Tibial nerve (tissue), 4 donors: Measurements from ENCODE around the gene PRKCH. TPM values are rescaled to one million over a fixed set of nuclear protein-coding genes. Genes with fewer than 3 reads are reported as not detected.

Experiments used
- DNase-seq, 2 donors: peaks; one replicate each; pipeline ENCODE4 v3.0.0-alpha.2; 2019; ENCODE audit warnings: low spot score in 2 of 2
- H3K27ac ChIP-seq, 4 donors: fragments of 200-600 bp; sonication (generic) in 3 of 4; one replicate each; pipeline ENCODE4 v1.5.1; 2017 to 2019; ENCODE audit warnings: mild to moderate bottlenecking in 1 of 4
- H3K27me3 ChIP-seq, 2 donors: fragments of 200-600 bp; sonication (generic) in 1 of 2; one replicate each; pipeline versions ENCODE4 v1.5.1 to v1.6.0; 2017 to 2019
- H3K36me3 ChIP-seq, 3 donors: fragments of 200-600 bp; sonication (generic); one replicate each; pipeline ENCODE4 v1.5.1; 2018 to 2019
- H3K4me1 ChIP-seq, 4 donors: fragments of 200-600 bp; sonication (generic) in 3 of 4; one replicate each; pipeline ENCODE4 v1.5.1; 2017 to 2019
- H3K4me3 ChIP-seq, 4 donors: fragments of 200-600 bp; sonication (generic) in 3 of 4; one replicate each; pipeline ENCODE4 v1.5.1; 2017 to 2019; ENCODE audit warnings: mild to moderate bottlenecking in 1 of 4, moderate library complexity in 1 of 4
- H3K9me3 ChIP-seq, 4 donors: fragments of 200-600 bp; sonication (generic) in 3 of 4; one replicate each; pipeline ENCODE4 v1.5.1; 2017 to 2019
- CTCF ChIP-seq, 5 experiments: fragments of 200-600 bp in 3 of 5; fragments of 450-650 bp in 2 of 5; sonication (generic) in 3 of 5; IDR thresholded peaks; one replicate each; pipeline ENCODE4 v1.5.1; 2016 to 2019; ENCODE audit warnings: antibody characterized with exemption in 5 of 5, mild to moderate bottlenecking in 3 of 5, moderate library complexity in 2 of 5
- EP300 ChIP-seq, 2 donors: sonication (generic); formaldehyde crosslinking; IDR thresholded peaks; one replicate each; pipeline ENCODE4 v1.6.1; 2017; ENCODE audit warnings: antibody characterized with exemption in 2 of 2, mild to moderate bottlenecking in 1 of 2
- POLR2A ChIP-seq, 2 donors: fragments of 450-650 bp; IDR thresholded peaks; one replicate each; pipeline ENCODE4 v1.6.1; 2017; ENCODE audit warnings: antibody characterized with exemption in 2 of 2, mild to moderate bottlenecking in 2 of 2, moderate library complexity in 2 of 2
- WGBS, 2 donors: methylation state at CpG; one replicate each; pipeline ENCODE4 v1.1.5; 2018; 5-methylcytosine and 5-hydroxymethylcytosine counted together
- total RNA-seq, 4 donors: library from RNA; depleted of rRNA; stranded (reverse); fragments of >200 nt; gene quantifications; one replicate each; pipeline ENCODE4 v1.1.0, GENCODE V29; 2016

Gene PRKCH
- total RNA-seq, 4 donors from 2014 or later, result 26.4 to 33.9 (median 29.2) TPM

- Histone ChIP-seq H3K4me1 (no peaks in the 10 kb centered on the region), H3K4me3 (no peak overlapping the region), H3K36me3 (no peaks in the 10 kb centered on the region), H3K9me3 (peaks cover 0 to 5% (median 0%) of the 10 kb centered on the region in 4 donors), H3K27me3 (no peaks in the 10 kb centered on the region), H3K27ac (no peak overlapping the region)
- WGBS, 2 donors, result 79 to 89% methylated on average over 7 to 9 of the region's 9 CpGs
- no peak for DNase-seq
- no peak for TF ChIP-seq EP300 (IDR thresholded peaks at IDR 0.05)
- no peak for TF ChIP-seq CTCF (IDR thresholded peaks at IDR 0.05)
- TF ChIP-seq POLR2A (IDR thresholded peaks at IDR 0.05), result no peak
Observed at GRCh38 chr14:61381553-61381952, 60.2 kb downstream of the PRKCH start.

DNA sequence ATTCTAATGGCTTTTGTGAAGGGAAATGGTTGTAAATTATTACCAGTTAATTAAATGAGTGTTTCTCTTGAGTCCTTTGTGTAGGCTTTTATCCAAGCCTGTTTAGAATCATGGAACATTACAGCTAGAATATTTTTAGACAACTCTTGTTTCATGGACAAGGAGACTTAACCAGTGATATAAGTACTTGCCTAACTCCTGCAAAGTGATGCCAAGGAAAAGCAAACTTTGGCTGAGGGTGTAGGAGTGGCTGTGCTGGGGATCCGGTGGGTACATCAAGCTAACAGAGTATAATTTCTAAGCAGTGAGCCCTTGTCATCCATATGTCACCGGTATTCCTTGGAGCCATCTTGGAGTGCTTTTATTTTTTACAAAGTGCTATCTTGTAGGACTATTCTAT is 61.5 kb downstream of the PRKCH start:
- no peaks in the 10 kb centered on the region for H3K36me3 ChIP-seq
- no peak overlapping the region for H3K4me3 ChIP-seq
- H3K27me3 ChIP-seq, result no peaks in the 10 kb centered on the region
- DNase-seq, result no peak
- TF ChIP-seq POLR2A (IDR thresholded peaks at IDR 0.05), result no peak
- no peak for TF ChIP-seq EP300 (IDR thresholded peaks at IDR 0.05)
- TF ChIP-seq CTCF (IDR thresholded peaks at IDR 0.05), result no peak
- no peaks in the 10 kb centered on the region for H3K4me1 ChIP-seq
- no peaks in the 10 kb centered on the region for H3K9me3 ChIP-seq
- 87 to 88% methylated on average over 2 of the region's 2 CpGs for WGBS, 2 donors
- no peak overlapping the region for H3K27ac ChIP-seq

- no peak for DNase-seq
- 47 to 54% methylated on average over 6 of the region's 6 CpGs for WGBS, 2 donors
- H3K4me3 ChIP-seq, result no peak overlapping the region
Observed at GRCh38 chr14:61385002-61385685, 63.8 kb downstream of the PRKCH start.

DNA sequence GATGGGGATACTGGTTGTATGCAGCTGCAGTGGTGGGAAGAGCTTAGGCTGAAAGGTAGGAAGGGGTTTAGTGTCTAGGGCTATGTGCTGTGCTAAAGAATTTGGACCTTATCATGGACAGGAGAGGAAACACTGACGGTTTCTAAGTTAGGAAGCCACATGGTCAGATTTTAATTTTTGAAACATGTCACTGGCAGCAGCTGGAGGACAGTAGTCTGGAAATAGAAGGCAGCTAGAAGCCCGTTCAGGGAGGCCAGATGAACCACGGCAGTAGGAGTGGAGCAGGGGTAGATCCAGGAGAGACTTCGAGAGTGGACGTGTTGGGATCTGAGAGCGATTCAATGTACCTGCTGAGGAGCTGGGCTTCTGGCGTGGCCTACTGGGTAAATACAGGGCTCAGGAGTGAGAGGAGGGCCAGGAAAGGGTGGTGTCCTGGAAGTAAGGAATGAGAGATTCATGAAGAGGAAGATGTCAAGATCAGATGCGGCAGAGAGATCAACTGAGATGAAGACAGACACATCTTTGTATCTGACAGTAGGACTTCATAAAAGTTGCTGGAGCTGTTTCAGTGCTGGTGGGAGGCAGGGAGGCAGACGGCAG is 64.9 kb downstream of the PRKCH start:
- no peak for TF ChIP-seq EP300 (IDR thresholded peaks at IDR 0.05)
- no peak for TF ChIP-seq POLR2A (IDR thresholded peaks at IDR 0.05)
- TF ChIP-seq CTCF (IDR thresholded peaks at IDR 0.05), result no peak
- Histone ChIP-seq H3K27me3 (no peaks in the 10 kb centered on the region), H3K9me3 (no peaks in the 10 kb centered on the region), H3K4me3 (no peak overlapping the region), H3K36me3 (no peaks in the 10 kb centered on the region), H3K4me1 (peaks cover 0 to 9% (median 5%) of the 10 kb centered on the region in 4 donors), H3K27ac (no peak overlapping the region)
- 79 to 85% methylated on average over 9 of the region's 9 CpGs for WGBS, 2 donors
- DNase-seq, result no peak

More at GRCh38 chr14:61385002-61385685, 63.8 kb downstream of the PRKCH start:
- no peak overlapping the region for H3K27ac ChIP-seq
- H3K27me3 ChIP-seq, result no peaks in the 10 kb centered on the region
- no peaks in the 10 kb centered on the region for H3K9me3 ChIP-seq
- TF ChIP-seq CTCF (IDR thresholded peaks at IDR 0.05) (no peak), POLR2A (IDR thresholded peaks at IDR 0.05) (no peak), EP300 (IDR thresholded peaks at IDR 0.05) (no peak)
- H3K4me1 ChIP-seq, result peaks cover 0 to 9% (median 5%) of the 10 kb centered on the region in 4 donors
- H3K36me3 ChIP-seq, result no peaks in the 10 kb centered on the region

DNA sequence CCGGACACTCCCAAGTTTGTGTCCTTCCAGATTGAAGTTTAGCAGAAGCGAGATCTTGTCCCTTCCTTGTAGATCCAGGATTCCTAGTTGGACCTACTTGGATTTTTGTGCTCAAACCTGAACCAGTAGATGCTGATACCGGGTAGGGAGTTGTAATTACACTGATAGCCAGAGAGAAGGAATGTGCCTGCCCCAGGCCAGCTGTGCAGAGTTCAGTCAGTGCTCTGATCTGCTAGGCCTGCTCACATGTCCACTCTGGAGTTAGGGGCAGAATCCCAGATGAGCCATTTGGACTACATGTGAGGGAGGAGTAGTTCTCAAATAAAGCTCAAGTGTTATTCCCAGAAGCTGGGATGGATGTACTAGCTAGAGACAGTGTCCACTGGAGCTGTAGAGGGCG is 65.7 kb downstream of the PRKCH start:
- no peak overlapping the region for H3K4me3 ChIP-seq
- H3K4me1 ChIP-seq, result peaks cover 0 to 9% (median 5%) of the 10 kb centered on the region in 4 donors
- 77% methylated on average over 4 of the region's 4 CpGs for whole genome bisulfite sequencing, 2 donors
- H3K9me3 ChIP-seq, result no peaks in the 10 kb centered on the region
- no peaks in the 10 kb centered on the region for H3K36me3 ChIP-seq
- DNase-seq, result no peak
- H3K27ac ChIP-seq, result no peak overlapping the region
- no peak for TF ChIP-seq EP300 (IDR thresholded peaks at IDR 0.05)
- TF ChIP-seq POLR2A (IDR thresholded peaks at IDR 0.05), result no peak
- TF ChIP-seq CTCF (IDR thresholded peaks at IDR 0.05), result no peak
- no peaks in the 10 kb centered on the region for H3K27me3 ChIP-seq
